ENCODE measurements around the gene HAUS2. TPM values are rescaled to one million over a fixed set of nuclear protein-coding genes. Genes with fewer than 3 reads are reported as not detected.

The HAUS2 gene
- total and polyA plus RNA-seq, 2 donors (not counting 3 experiments of a cell fraction or from before 2014, with no cell fraction given), result 12.6 to 33.5 TPM

DNA sequence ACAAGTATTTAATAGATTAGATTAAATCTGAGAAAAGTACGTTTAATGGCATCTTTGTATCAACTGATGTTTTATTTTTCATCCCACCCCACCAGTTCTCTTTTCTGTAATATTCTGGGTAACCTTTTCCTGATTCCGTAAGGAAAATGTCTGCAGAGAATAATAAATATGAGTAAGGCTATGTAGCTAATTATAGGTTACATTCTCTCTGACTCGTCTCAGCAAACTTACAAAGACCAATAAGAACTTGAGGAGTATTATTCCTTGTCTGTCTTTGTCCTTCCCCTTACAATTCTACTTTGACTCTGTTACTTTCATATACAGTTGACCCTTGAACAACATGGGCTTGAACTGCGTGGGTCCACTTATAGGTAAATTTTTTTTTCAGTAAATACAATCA is 41.1 kb upstream of the HAUS2 start:
- no peaks in the 10 kb centered on the region for H3K27me3 ChIP-seq (ENCODE audit: control insufficient read depth in 2 of 2, insufficient read depth in 2 of 2, low read length in 2 of 2)
- ChIA-PET CTCF (interaction anchor here (2.1 kb wide), 1 partner anchor 12 kb away, joined by 5 read pairs; the partner anchor contains the start of gene SNAP23), POLR2A (no interaction called here)
- no peaks in the 10 kb centered on the region for H3K9me1 ChIP-seq (replicated peaks; ENCODE audit: control insufficient read depth, extremely low read depth, insufficient read depth, low read length)
- no peaks in the 10 kb centered on the region for H4K20me1 ChIP-seq (replicated peaks; ENCODE audit: control insufficient read depth, extremely low read depth, insufficient read depth, low read length)
- H3K4me1 ChIP-seq (ENCODE audit: control insufficient read depth, extremely low read depth, insufficient read depth, low read length), result peaks cover 21% of the 10 kb centered on the region
- H3K9ac ChIP-seq (replicated peaks; ENCODE audit: extremely low read depth, insufficient read depth, low read length), result no peak overlapping the region
- no peak overlapping the region for H2AFZ ChIP-seq (ENCODE audit: low read depth, low read length)
- H3K4me2 ChIP-seq (ENCODE audit: insufficient read depth, low read length), result no peak overlapping the region
- peaks cover 85% of the 10 kb centered on the region for H3K79me2 ChIP-seq (ENCODE audit: control insufficient read depth, insufficient read depth, low read length)
- FAIRE-seq, result no peak
- H3K9me3 ChIP-seq (replicated peaks; ENCODE audit: control insufficient read depth, insufficient read depth, low read length), result no peaks in the 10 kb centered on the region
- peaks cover 0 to 3% of the 10 kb centered on the region in 2 experiments for H3K36me3 ChIP-seq (ENCODE audit: control insufficient read depth in 2 of 2, extremely low read depth in 1 of 2, insufficient read depth in 2 of 2, low read length in 2 of 2)
- no TSS peak for BruUV-seq (replicated peaks)
- intact Hi-C loops (cut with micrococcal nuclease) (no loop called here), dilution Hi-C loops (cut with MboI; ENCODE audit: extremely low pct_ligation_motif_present, low sequenced_read_pairs) (no loop called here)
- TF ChIP-seq POLR2A (IDR thresholded peaks at IDR 0.05; ENCODE audit: low read depth, low read length), result no peak
- TF ChIP-seq EZH2 (IDR thresholded peaks at IDR 0.05; ENCODE audit: borderline replicate concordance, low read depth, low read length, severe bottlenecking), result no peak
- TF ChIP-seq, protein P1, sequence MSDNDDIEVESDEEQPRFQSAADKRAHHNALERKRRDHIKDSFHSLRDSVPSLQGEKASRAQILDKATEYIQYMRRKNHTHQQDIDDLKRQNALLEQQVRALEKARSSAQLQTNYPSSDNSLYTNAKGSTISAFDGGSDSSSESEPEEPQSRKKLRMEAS (IDR thresholded peaks at IDR 0.05; ENCODE audit: insufficient read depth, insufficient read length), result no peak
- TF ChIP-seq GATA2 (IDR thresholded peaks at IDR 0.05; ENCODE audit: insufficient read depth, insufficient read length, low read depth, low read length), result no peak
- TF ChIP-seq FOS (IDR thresholded peaks at IDR 0.05; ENCODE audit: borderline replicate concordance, insufficient read depth, low read length), result no peak
- TF ChIP-seq POLR2AphosphoS5 (IDR thresholded peaks at IDR 0.05; ENCODE audit: insufficient read depth, low read depth, low read length), result no peak
- TF ChIP-seq CTCF (IDR thresholded peaks at IDR 0.05; ENCODE audit: extremely low read depth in 1 of 2, insufficient read depth in 1 of 2, low read depth in 1 of 2, low read length in 2 of 2), result no peak
- TF ChIP-seq MYC (IDR thresholded peaks at IDR 0.05; ENCODE audit: low read depth, low read length), result no peak
- no peak for TF ChIP-seq JUN (IDR thresholded peaks at IDR 0.05; ENCODE audit: borderline replicate concordance, insufficient read depth, insufficient read length, low read depth)
- DNase-seq (ENCODE audit: low read depth, low spot score), result no peak
- H3K27ac ChIP-seq (ENCODE audit: insufficient read depth, low read depth, low read length), result no peak overlapping the region
- H3K4me3 ChIP-seq (replicated peaks in 1 of 3; ENCODE audit: insufficient read depth in 1 of 3, low read depth in 1 of 3, low read length in 3 of 3), result no peak overlapping the region

All from endothelial cell of umbilical vein (primary cell).